Neural progenitor cell (in vitro differentiated cells): ENCODE results near the gene ADAMTS20. TPM values are rescaled to one million over a fixed set of nuclear protein-coding genes. Genes with fewer than 3 reads are reported as not detected.

Experiments used
- DNase-seq: peaks from one replicate; pipeline ENCODE4 v3.0.0-alpha.2; 2016; ENCODE audit warnings: low spot score
- H2AFZ ChIP-seq: fragments of 200-600 bp; sonication (generic); replicated peaks from 2 replicates; pipeline ENCODE4 v1.6.1; 2016; ENCODE audit warnings: antibody characterized with exemption
- H3F3A ChIP-seq: fragments of 200-600 bp; sonication (generic); 2 replicates; pipeline ENCODE4 v1.6.1; 2016; ENCODE audit warnings: antibody characterized with exemption, low read depth
- H3K27ac ChIP-seq: fragments of 200-600 bp; sonication (generic); 2 replicates; pipeline ENCODE4 v1.5.1; 2016; ENCODE audit warnings: mild to moderate bottlenecking
- H3K27me3 ChIP-seq: fragments of 200-600 bp; sonication (generic); 2 replicates; pipeline ENCODE4 v1.6.1; 2016; ENCODE audit warnings: mild to moderate bottlenecking, moderate library complexity
- H3K36me3 ChIP-seq: fragments of 200-600 bp; sonication (generic); 2 replicates; pipeline ENCODE4 v1.5.1; 2016
- H3K4me1 ChIP-seq: fragments of 200-600 bp; sonication (generic); 2 replicates; pipeline ENCODE4 v1.6.1; 2016; ENCODE audit warnings: mixed run types
- H3K4me2 ChIP-seq: fragments of 200-600 bp; sonication (generic); 2 replicates; pipeline ENCODE4 v1.6.1; 2016
- H3K4me3 ChIP-seq: fragments of 200-600 bp; sonication (generic); 2 replicates; pipeline ENCODE4 v1.5.1; 2016
- H3K79me2 ChIP-seq: fragments of 200-600 bp; sonication (generic); 2 replicates; pipeline ENCODE4 v1.6.1; 2016; ENCODE audit warnings: low read depth
- H3K9ac ChIP-seq: fragments of 200-600 bp; sonication (generic); 2 replicates; pipeline ENCODE4 v1.6.1; 2016
- H3K9me3 ChIP-seq: fragments of 200-600 bp; sonication (generic); 2 replicates; pipeline ENCODE4 v1.5.1; 2016; ENCODE audit warnings: low read depth
- H4K20me1 ChIP-seq: fragments of 200-600 bp; sonication (generic); 2 replicates; pipeline ENCODE4 v1.6.1; 2016; ENCODE audit warnings: low read depth
- H3K27ac Mint-ChIP-seq: 3 replicates; pipeline ENCODE4 v1.8.0; 2021; ENCODE audit warnings: mixed read lengths
- H3K27me3 Mint-ChIP-seq: 2 replicates; pipeline ENCODE4 v1.8.0; 2022; ENCODE audit warnings: low read depth, mild to moderate bottlenecking, inconsistent platforms, moderate library complexity, mixed read lengths; ENCODE audit not compliant: insufficient read depth
- H3K36me3 Mint-ChIP-seq: 3 replicates; pipeline ENCODE4 v1.8.0; 2021; ENCODE audit warnings: mixed read lengths
- H3K4me1 Mint-ChIP-seq: 3 replicates; pipeline ENCODE4 v1.8.0; 2021; ENCODE audit warnings: mixed read lengths
- H3K4me3 Mint-ChIP-seq: 3 replicates; pipeline ENCODE4 v1.8.0; 2021; ENCODE audit warnings: mild to moderate bottlenecking, moderate library complexity, mixed read lengths
- H3K9me3 Mint-ChIP-seq: 3 replicates; pipeline ENCODE4 v1.8.0; 2020; ENCODE audit warnings: mixed read lengths
- EZH2 ChIP-seq: fragments of 200-600 bp; sonication (generic); IDR thresholded peaks from 2 replicates; pipeline ENCODE4 v1.6.1; 2017; ENCODE audit warnings: antibody characterized with exemption, mild to moderate bottlenecking, moderate library complexity
- EZH2phosphoT487 ChIP-seq: fragments of 200-600 bp; sonication (generic); IDR thresholded peaks from 2 replicates; pipeline ENCODE4 v1.6.1; 2017; ENCODE audit warnings: antibody characterized with exemption
- total RNA-seq: library from RNA; depleted of rRNA; stranded (reverse); fragments of >200 nt; gene quantifications from 2 replicates; pipeline ENCODE4 v1.2.3, GENCODE V29; 2015; ENCODE audit warnings: low replicate concordance
- TF ChIP-seq, protein P1 (sequence below): fragments of 200-600 bp; sonication (generic); IDR thresholded peaks from 2 replicates; pipeline ENCODE4 v1.5.1; 2017; ENCODE audit warnings: antibody characterized with exemption, mild to moderate bottlenecking

Gene ADAMTS20
- total RNA-seq, 1 donor from 2014 or later = 10.9 TPM

DNA sequence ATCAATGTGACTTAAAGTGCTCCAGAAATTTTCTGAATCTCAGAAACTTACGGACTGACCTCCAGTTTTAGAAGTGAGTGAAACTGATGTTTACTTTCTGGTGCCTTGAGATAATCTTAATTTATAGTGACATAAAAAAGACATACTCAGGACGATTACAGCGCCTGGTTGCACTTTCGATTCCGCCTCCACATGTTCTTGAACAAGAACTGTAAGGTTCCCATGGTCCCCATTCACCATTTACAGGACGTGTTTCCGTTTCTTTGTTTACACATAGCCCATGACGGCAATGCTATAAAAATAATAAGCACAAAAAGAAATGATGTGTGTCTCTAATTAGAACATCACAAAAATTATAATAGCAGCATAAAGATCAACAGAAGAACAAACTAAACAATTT is 98.2 kb downstream of the ADAMTS20 start:
- H3K4me1 ChIP-seq = no peaks in the 10 kb centered on the region
- H3K79me2 ChIP-seq = no peaks in the 10 kb centered on the region
- Mint-ChIP-seq H3K27me3 (peaks cover 2% of the 10 kb centered on the region), H3K4me1 (no peaks in the 10 kb centered on the region), H3K4me3 (no peak overlapping the region), H3K36me3 (peaks cover 18% of the 10 kb centered on the region), H3K9me3 (peaks cover 3% of the 10 kb centered on the region), H3K27ac (no peak overlapping the region)
- no peak overlapping the region for H3K27ac ChIP-seq
- no peak overlapping the region for H3K9ac ChIP-seq
- no peak overlapping the region for H2AFZ ChIP-seq
- no peaks in the 10 kb centered on the region for H3K27me3 ChIP-seq
- H4K20me1 ChIP-seq = no peaks in the 10 kb centered on the region
- no peaks in the 10 kb centered on the region for H3F3A ChIP-seq
- H3K9me3 ChIP-seq = no peaks in the 10 kb centered on the region
- H3K4me2 ChIP-seq = no peak overlapping the region
- H3K36me3 ChIP-seq = no peaks in the 10 kb centered on the region
- no peak overlapping the region for H3K4me3 ChIP-seq
- TF ChIP-seq, protein P1, sequence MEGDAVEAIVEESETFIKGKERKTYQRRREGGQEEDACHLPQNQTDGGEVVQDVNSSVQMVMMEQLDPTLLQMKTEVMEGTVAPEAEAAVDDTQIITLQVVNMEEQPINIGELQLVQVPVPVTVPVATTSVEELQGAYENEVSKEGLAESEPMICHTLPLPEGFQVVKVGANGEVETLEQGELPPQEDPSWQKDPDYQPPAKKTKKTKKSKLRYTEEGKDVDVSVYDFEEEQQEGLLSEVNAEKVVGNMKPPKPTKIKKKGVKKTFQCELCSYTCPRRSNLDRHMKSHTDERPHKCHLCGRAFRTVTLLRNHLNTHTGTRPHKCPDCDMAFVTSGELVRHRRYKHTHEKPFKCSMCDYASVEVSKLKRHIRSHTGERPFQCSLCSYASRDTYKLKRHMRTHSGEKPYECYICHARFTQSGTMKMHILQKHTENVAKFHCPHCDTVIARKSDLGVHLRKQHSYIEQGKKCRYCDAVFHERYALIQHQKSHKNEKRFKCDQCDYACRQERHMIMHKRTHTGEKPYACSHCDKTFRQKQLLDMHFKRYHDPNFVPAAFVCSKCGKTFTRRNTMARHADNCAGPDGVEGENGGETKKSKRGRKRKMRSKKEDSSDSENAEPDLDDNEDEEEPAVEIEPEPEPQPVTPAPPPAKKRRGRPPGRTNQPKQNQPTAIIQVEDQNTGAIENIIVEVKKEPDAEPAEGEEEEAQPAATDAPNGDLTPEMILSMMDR = no peak
- TF ChIP-seq EZH2phosphoT487 = no peak
- DNase-seq = no peak

GRCh38 chr12:43444940-43445564 is 107.0 kb downstream of the ADAMTS20 start:
- Histone ChIP-seq H3K4me3 (no peak overlapping the region), H3K27me3 (no peaks in the 10 kb centered on the region), H3K4me2 (no peak overlapping the region), H3K36me3 (no peaks in the 10 kb centered on the region), H3K27ac (no peak overlapping the region), H3K9ac (no peak overlapping the region), H3K79me2 (no peaks in the 10 kb centered on the region), H2AFZ (no peak overlapping the region), H3F3A (no peaks in the 10 kb centered on the region), H3K4me1 (no peaks in the 10 kb centered on the region), H3K9me3 (no peaks in the 10 kb centered on the region), H4K20me1 (no peaks in the 10 kb centered on the region)
- Mint-ChIP-seq H3K36me3 (peaks cover 7% of the 10 kb centered on the region), H3K4me3 (no peak overlapping the region), H3K27me3 (peaks cover 2% of the 10 kb centered on the region), H3K9me3 (peaks cover 3% of the 10 kb centered on the region), H3K4me1 (no peaks in the 10 kb centered on the region), H3K27ac (no peak overlapping the region)
- peak; percentile 74 for DNase-seq
- TF ChIP-seq, protein P1 = peak; percentile 87
- TF ChIP-seq EZH2phosphoT487 = no peak

DNA sequence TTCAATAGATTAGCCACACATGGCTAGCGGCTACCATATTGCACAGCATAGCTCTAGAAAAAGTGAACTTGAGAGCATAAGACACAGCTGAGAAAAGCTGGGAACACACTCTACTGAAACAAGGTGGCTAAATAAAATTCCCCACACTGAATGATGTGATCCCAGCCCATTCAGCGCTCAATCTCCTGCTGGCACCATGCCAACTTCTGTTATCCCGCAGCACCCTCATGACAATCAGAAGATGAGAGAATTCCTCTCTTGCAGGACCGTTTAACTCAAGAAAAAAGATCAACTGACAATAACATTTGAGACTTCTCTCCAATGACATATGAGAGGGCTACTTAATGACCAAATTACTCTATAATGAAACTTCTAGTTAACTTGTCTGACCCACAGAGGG is 115.4 kb downstream of the ADAMTS20 start:
- no peaks in the 10 kb centered on the region for H3K4me1 Mint-ChIP-seq
- H3K36me3 ChIP-seq = no peaks in the 10 kb centered on the region
- no peak overlapping the region for H3K27ac Mint-ChIP-seq
- H3K9me3 Mint-ChIP-seq = no peaks in the 10 kb centered on the region
- H3K9me3 ChIP-seq = no peaks in the 10 kb centered on the region
- H3K4me3 Mint-ChIP-seq = no peak overlapping the region
- no peaks in the 10 kb centered on the region for H4K20me1 ChIP-seq
- no peak for DNase-seq
- no peak overlapping the region for H2AFZ ChIP-seq
- H3F3A ChIP-seq = no peaks in the 10 kb centered on the region
- H3K9ac ChIP-seq = no peak overlapping the region
- no peaks in the 10 kb centered on the region for H3K79me2 ChIP-seq
- H3K36me3 Mint-ChIP-seq = peaks cover 12% of the 10 kb centered on the region
- no peaks in the 10 kb centered on the region for H3K27me3 ChIP-seq
- no peak overlapping the region for H3K27ac ChIP-seq
- H3K27me3 Mint-ChIP-seq = no peaks in the 10 kb centered on the region
- H3K4me1 ChIP-seq = no peaks in the 10 kb centered on the region
- no peak overlapping the region for H3K4me3 ChIP-seq
- TF ChIP-seq EZH2phosphoT487 = no peak
- no peak for TF ChIP-seq EZH2
- TF ChIP-seq, protein P1 = no peak
- H3K4me2 ChIP-seq = no peak overlapping the region
